Vagina (tissue), 2 donors: ENCODE data around the gene CDKN2B.

Source experiments
- CTCF ChIP-seq, 3 experiments: fragments of 450-650 bp in 2 of 3; fragments of 200-600 bp in 1 of 3; sonication (generic) in 1 of 3; IDR thresholded peaks; one replicate each; pipeline ENCODE4 v1.5.1; 2017 to 2019; ENCODE audit warnings: antibody characterized with exemption in 3 of 3, mild to moderate bottlenecking in 2 of 3, moderate library complexity in 2 of 3
- POLR2AphosphoS5 ChIP-seq, 2 donors: sonication (generic); formaldehyde crosslinking; IDR thresholded peaks; one replicate each; pipeline ENCODE4 v1.9.0; 2017; ENCODE audit warnings: antibody characterized with exemption in 2 of 2, mild to moderate bottlenecking in 2 of 2, low read depth in 1 of 2; ENCODE audit not compliant: insufficient read depth in 1 of 2

GRCh38 chr9:21995006-21995665 is 14.0 kb downstream of the CDKN2B start:
- TF ChIP-seq CTCF (IDR thresholded peaks at IDR 0.05) (no peak), POLR2AphosphoS5 (IDR thresholded peaks at IDR 0.05; ENCODE audit: insufficient read depth in 1 of 2, low read depth in 1 of 2) (peak in 1 of 2 donors; percentile 66)
